CD4-positive, alpha-beta T cell (primary cell): ENCODE measurements around the gene UNC5B. TPM values are rescaled to one million over a fixed set of nuclear protein-coding genes. Genes with fewer than 3 reads are reported as not detected.

Source experiments
- ATAC-seq: fragments of 200-7000 bp; cut with Tn5 transposase; one replicate; pipeline ENCODE4 v1.10.0; 2022; ENCODE audit warnings: mild to moderate bottlenecking; ENCODE audit not compliant: poor library complexity
- CTCF ChIA-PET: fragments of 350-600 bp; sonication (Branson Sonifier 250); formaldehyde crosslinking; loops from one replicate; lab custom pipeline; 2021; ENCODE audit warnings: antibody characterized with exemption, inconsistent platforms; lab: Charles Lee
- POLR2A ChIA-PET: fragments of 350-600 bp; sonication (Branson Sonifier 250); formaldehyde crosslinking; loops from one replicate; lab custom pipeline; 2021; ENCODE audit warnings: antibody characterized with exemption, inconsistent platforms; lab: Charles Lee
- DNase-seq, 14 experiments: peaks; one replicate each; pipeline ENCODE4 v3.0.0-alpha.2; 2013 to 2020; ENCODE audit warnings: mixed read lengths in 2 of 14
- H3K27ac ChIP-seq, 2 donors: one replicate each; pipeline versions ENCODE4 v1.5.1 to v1.7.0; 2013; ENCODE audit warnings: low read length in 2 of 2, low read depth in 1 of 2, mild to moderate bottlenecking in 1 of 2
- H3K27me3 ChIP-seq, 2 experiments: 1 replicate in 1 of 2; 2 replicates in 1 of 2; pipeline versions ENCODE4 v1.6.1 to v1.7.0; 2013; ENCODE audit warnings: low read length in 2 of 2, control low read depth in 1 of 2, mild to moderate bottlenecking in 1 of 2, moderate library complexity in 1 of 2; ENCODE audit not compliant: insufficient read depth in 2 of 2, control insufficient read depth in 1 of 2
- H3K36me3 ChIP-seq: one replicate; pipeline ENCODE4 v1.6.1; 2013; ENCODE audit warnings: low read length, control low read depth; ENCODE audit not compliant: insufficient read depth
- H3K4me1 ChIP-seq: one replicate; pipeline ENCODE4 v1.6.1; 2013; ENCODE audit warnings: low read length, control low read depth; ENCODE audit not compliant: insufficient read depth
- H3K4me3 ChIP-seq: one replicate; pipeline ENCODE4 v1.5.1; 2013; ENCODE audit warnings: mild to moderate bottlenecking, low read length, moderate library complexity
- H3K9me3 ChIP-seq, 2 experiments: 1 replicate in 1 of 2; 2 replicates in 1 of 2; pipeline versions ENCODE4 v1.6.1 to v1.7.0; 2013; ENCODE audit warnings: low read length in 2 of 2, mild to moderate bottlenecking in 2 of 2, control low read depth in 1 of 2, moderate library complexity in 1 of 2; ENCODE audit not compliant: control insufficient read depth in 1 of 2, insufficient read depth in 1 of 2
- H3K27ac Mint-ChIP-seq: one replicate; pipeline ENCODE4 v1.8.0; 2020; ENCODE audit warnings: mixed read lengths
- H3K27me3 Mint-ChIP-seq: one replicate; pipeline ENCODE4 v1.8.0; 2021; ENCODE audit warnings: mixed read lengths
- H3K36me3 Mint-ChIP-seq: one replicate; pipeline ENCODE4 v1.8.0; 2021; ENCODE audit warnings: low read depth, mixed read lengths
- H3K4me1 Mint-ChIP-seq: one replicate; pipeline ENCODE4 v1.8.0; 2021; ENCODE audit warnings: low read depth, mixed read lengths
- H3K4me3 Mint-ChIP-seq: one replicate; pipeline ENCODE4 v1.8.0; 2020; ENCODE audit warnings: mild to moderate bottlenecking, mixed read lengths
- H3K9me3 Mint-ChIP-seq: one replicate; pipeline ENCODE4 v1.8.0; 2020; ENCODE audit warnings: mixed read lengths
- CTCF ChIP-seq: fragments of 200-600 bp; IDR thresholded peaks from one replicate; pipeline ENCODE4 v1.8.0; 2022; ENCODE audit warnings: antibody characterized with exemption, mild to moderate bottlenecking
- intact Hi-C, 2 experiments: fragments of 100-400 bp; cut with DNase I in 1 of 2; cut with micrococcal nuclease in 1 of 2; formaldehyde crosslinking; loops; one replicate each; pipeline versions ENCODE4 v1.15.1 to v1.9.0; 2023 to 2025; cut with DNase I, micrococcal nuclease
- total RNA-seq, 174 experiments: library from RNA in 2 of 174; stranded (reverse) in 2 of 174; gene quantifications; one replicate each; pipeline ENCODE4 v1.2.3 and lab custom pipeline; 2021 to 2026

The UNC5B gene
- total RNA-seq, 2 experiments from 2014 or later = 0.03 TPM; not detected in 1

GRCh38 chr10:71266918-71267442, 54.6 kb downstream of the UNC5B start:
- DNase-seq = no peak
- H3K9me3 ChIP-seq = no peaks in the 10 kb centered on the region
- H3K27me3 ChIP-seq = no peaks in the 10 kb centered on the region
- no peaks in the 10 kb centered on the region for H3K36me3 ChIP-seq
- no peaks in the 10 kb centered on the region for H3K27me3 Mint-ChIP-seq
- no peak overlapping the region for H3K4me3 ChIP-seq
- intact Hi-C loops = no loop called here
- no peaks in the 10 kb centered on the region for H3K4me1 ChIP-seq
- ATAC-seq = no peak
- H3K27ac ChIP-seq = no peak overlapping the region
- no peak for TF ChIP-seq CTCF
- no peaks in the 10 kb centered on the region for H3K4me1 Mint-ChIP-seq
- H3K27ac Mint-ChIP-seq = no peak overlapping the region
- ChIA-PET CTCF (no interaction called here), POLR2A (no interaction called here)
- H3K9me3 Mint-ChIP-seq = no peaks in the 10 kb centered on the region
- H3K4me3 Mint-ChIP-seq = no peak overlapping the region
- no peaks in the 10 kb centered on the region for H3K36me3 Mint-ChIP-seq

GRCh38 chr10:71267508-71268240, 55.3 kb downstream of the UNC5B start:
- POLR2A ChIA-PET = no interaction called here

GRCh38 chr10:71268247-71268691, 55.9 kb downstream of the UNC5B start:
- Mint-ChIP-seq H3K4me3 (no peak overlapping the region), H3K27me3 (no peaks in the 10 kb centered on the region), H3K27ac (no peak overlapping the region), H3K36me3 (no peaks in the 10 kb centered on the region), H3K4me1 (no peaks in the 10 kb centered on the region), H3K9me3 (no peaks in the 10 kb centered on the region)
- POLR2A ChIA-PET = no interaction called here
- CTCF ChIA-PET = no interaction called here
- Histone ChIP-seq H3K27me3 (no peaks in the 10 kb centered on the region), H3K27ac (no peak overlapping the region), H3K36me3 (no peaks in the 10 kb centered on the region), H3K4me1 (no peaks in the 10 kb centered on the region), H3K9me3 (no peaks in the 10 kb centered on the region), H3K4me3 (no peak overlapping the region)
- ATAC-seq (no peak), DNase-seq (no peak)
- no peak for TF ChIP-seq CTCF
- intact Hi-C loops = no loop called here

More at GRCh38 chr10:71267508-71268240, 55.3 kb downstream of the UNC5B start:
- no peaks in the 10 kb centered on the region for H3K4me1 Mint-ChIP-seq
- H3K4me3 Mint-ChIP-seq = no peak overlapping the region
- no peak for ATAC-seq
- no peaks in the 10 kb centered on the region for H3K9me3 ChIP-seq
- H3K4me1 ChIP-seq = no peaks in the 10 kb centered on the region
- H3K36me3 Mint-ChIP-seq = no peaks in the 10 kb centered on the region
- H3K27me3 Mint-ChIP-seq = no peaks in the 10 kb centered on the region
- no peak overlapping the region for H3K4me3 ChIP-seq
- no peak for TF ChIP-seq CTCF
- H3K9me3 Mint-ChIP-seq = no peaks in the 10 kb centered on the region
- H3K36me3 ChIP-seq = no peaks in the 10 kb centered on the region
- no peaks in the 10 kb centered on the region for H3K27me3 ChIP-seq
- intact Hi-C loops = no loop called here
- no peak overlapping the region for H3K27ac Mint-ChIP-seq
- CTCF ChIA-PET = no interaction called here
- no peak overlapping the region for H3K27ac ChIP-seq
- no peak for DNase-seq
